GM13976 (cell line): ENCODE results near the gene PIK3R2.
A peak's percentile ranks its signal among the peaks of the same experiment; 100 is the strongest.
"Not testable (repeated sequence)": the region's sequence is repeated elsewhere in the genome, so short reads cannot be mapped to it uniquely, and the experiment has no call there.

Experiments used
- DNase-seq: peaks from one replicate; pipeline ENCODE4 v3.0.0; 2012; ENCODE audit warnings: low spot score
- CTCF ChIP-seq: IDR thresholded peaks from 2 replicates; pipeline ENCODE4 v1.5.1; 2012; ENCODE audit warnings: borderline replicate concordance, mild to moderate bottlenecking; ENCODE audit not compliant: insufficient read depth; ENCODE audit errors: extremely low read depth, missing control alignments, control extremely low read depth
- in situ Hi-C: fragments of 300-500 bp; cut with MboI; formaldehyde crosslinking; loops from one replicate; pipeline ENCODE4 v1.12.0; 2022; ENCODE audit warnings: low sequenced_read_pairs, mixed read lengths, inconsistent platforms; ENCODE audit not compliant: unreplicated experiment

The PIK3R2 gene

GRCh38 chr19:18204394-18205199 is 51.6 kb downstream of the PIK3R2 start:
- TF ChIP-seq CTCF = no peak
- DNase-seq = no peak
- in situ Hi-C loops = no loop called here

GRCh38 chr19:18205200-18205892 is 52.4 kb downstream of the PIK3R2 start:
- TF ChIP-seq CTCF = no peak
- in situ Hi-C loops = no loop called here
- DNase-seq = peak; percentile 82

- no peak for DNase-seq
- no peak for TF ChIP-seq CTCF
- in situ Hi-C loops = no loop called here
Observed at GRCh38 chr19:18206018-18206417, 53.1 kb downstream of the PIK3R2 start.

- in situ Hi-C loops = no loop called here
- peak; percentile 52 for TF ChIP-seq CTCF
- peak; percentile 74 for DNase-seq
Observed at GRCh38 chr19:18208098-18208951, 55.4 kb downstream of the PIK3R2 start.

GRCh38 chr19:18209912-18210311 is 56.9 kb downstream of the PIK3R2 start:
- in situ Hi-C loops, DNase-seq: not testable (repeated sequence)

- no peak for DNase-seq
- TF ChIP-seq CTCF = no peak
- in situ Hi-C loops = no loop called here
Observed at GRCh38 chr19:18211683-18212082, 58.7 kb downstream of the PIK3R2 start.
